SU-DHL-6 (cell line): Measurements from ENCODE around the gene CORO1C.

Experiments used
- EZH2phosphoT487 ChIP-seq: fragments of 200-600 bp; sonication (generic), shearing (Covaris generic); conservative IDR thresholded peaks from 2 replicates; pipeline ENCODE4 v1.6.1; 2018; ENCODE audit warnings: mild to moderate bottlenecking, antibody characterized with exemption, low read length, moderate library complexity, mixed read lengths
- TF ChIP-seq, protein P1 (sequence below): fragments of 200-600 bp; sonication (generic); IDR thresholded peaks from one replicate; pipeline ENCODE4 v1.5.1; 2017; ENCODE audit warnings: antibody characterized with exemption, mild to moderate bottlenecking, low read length, moderate library complexity; ENCODE audit not compliant: insufficient read depth, poor library complexity, severe bottlenecking

GRCh38 chr12:108676707-108677106 is 54.6 kb downstream of the CORO1C start:
- TF ChIP-seq, protein P1, sequence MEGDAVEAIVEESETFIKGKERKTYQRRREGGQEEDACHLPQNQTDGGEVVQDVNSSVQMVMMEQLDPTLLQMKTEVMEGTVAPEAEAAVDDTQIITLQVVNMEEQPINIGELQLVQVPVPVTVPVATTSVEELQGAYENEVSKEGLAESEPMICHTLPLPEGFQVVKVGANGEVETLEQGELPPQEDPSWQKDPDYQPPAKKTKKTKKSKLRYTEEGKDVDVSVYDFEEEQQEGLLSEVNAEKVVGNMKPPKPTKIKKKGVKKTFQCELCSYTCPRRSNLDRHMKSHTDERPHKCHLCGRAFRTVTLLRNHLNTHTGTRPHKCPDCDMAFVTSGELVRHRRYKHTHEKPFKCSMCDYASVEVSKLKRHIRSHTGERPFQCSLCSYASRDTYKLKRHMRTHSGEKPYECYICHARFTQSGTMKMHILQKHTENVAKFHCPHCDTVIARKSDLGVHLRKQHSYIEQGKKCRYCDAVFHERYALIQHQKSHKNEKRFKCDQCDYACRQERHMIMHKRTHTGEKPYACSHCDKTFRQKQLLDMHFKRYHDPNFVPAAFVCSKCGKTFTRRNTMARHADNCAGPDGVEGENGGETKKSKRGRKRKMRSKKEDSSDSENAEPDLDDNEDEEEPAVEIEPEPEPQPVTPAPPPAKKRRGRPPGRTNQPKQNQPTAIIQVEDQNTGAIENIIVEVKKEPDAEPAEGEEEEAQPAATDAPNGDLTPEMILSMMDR, result no peak
- no peak for TF ChIP-seq EZH2phosphoT487
